Measurements from ENCODE around the gene TET1. TPM values are rescaled to one million over a fixed set of nuclear protein-coding genes. Genes with fewer than 3 reads are reported as not detected.
"Not testable (repeated sequence)": the region's sequence is repeated elsewhere in the genome, so short reads cannot be mapped to it uniquely, and the experiment has no call there.

The TET1 gene
- total RNA-seq, 1 donor from 2014 or later, result 67.3 TPM

- not testable (repeated sequence) for H3K79me2 ChIP-seq (ENCODE audit: low read depth); H3K9me3 Mint-ChIP-seq; H2AFZ ChIP-seq (replicated peaks); H3K4me3 Mint-ChIP-seq; H3K27me3 ChIP-seq; H3K36me3 Mint-ChIP-seq; H3K27me3 Mint-ChIP-seq (ENCODE audit: insufficient read depth, low read depth); H3K36me3 ChIP-seq; H3K27ac Mint-ChIP-seq; H3K27ac ChIP-seq; H3K4me1 ChIP-seq; H3K4me3 ChIP-seq; DNase-seq (ENCODE audit: low spot score); H3K9me3 ChIP-seq (ENCODE audit: low read depth); H3K4me1 Mint-ChIP-seq; H3K9ac ChIP-seq; H4K20me1 ChIP-seq (ENCODE audit: low read depth)
- peak overlapping the region; percentile 88 for H3K4me2 ChIP-seq
- peaks cover 20% of the 10 kb centered on the region for H3F3A ChIP-seq (ENCODE audit: low read depth)
Measured at GRCh38 chr10:68525490-68526038, 34.6 kb upstream of the TET1 start.

GRCh38 chr10:68526634-68527307 lies 33.4 kb upstream of the TET1 start:
- Histone ChIP-seq H3K27me3 (no peaks in the 10 kb centered on the region), H3K9me3 (ENCODE audit: low read depth) (no peaks in the 10 kb centered on the region), H3K4me2 (peak overlapping the region; percentile 88), H3K9ac (peak overlapping the region; percentile 63), H3K4me3 (peak overlapping the region; percentile 99), H2AFZ (replicated peaks) (peak overlapping the region; percentile 94), H3K27ac (peak overlapping the region; percentile 55), H4K20me1 (ENCODE audit: low read depth) (no peaks in the 10 kb centered on the region), H3F3A (ENCODE audit: low read depth) (peaks cover 20% of the 10 kb centered on the region), H3K79me2 (ENCODE audit: low read depth) (peaks cover 6% of the 10 kb centered on the region), H3K36me3 (no peaks in the 10 kb centered on the region), H3K4me1 (peaks cover 4% of the 10 kb centered on the region)
- Mint-ChIP-seq H3K4me3 (peak overlapping the region; percentile 95), H3K36me3 (no peaks in the 10 kb centered on the region), H3K9me3 (no peaks in the 10 kb centered on the region), H3K27me3 (ENCODE audit: insufficient read depth, low read depth) (no peaks in the 10 kb centered on the region), H3K4me1 (peaks cover 6% of the 10 kb centered on the region), H3K27ac (peak overlapping the region; percentile 21)
- DNase-seq (ENCODE audit: low spot score), result no peak
- TF ChIP-seq EZH2 (IDR thresholded peaks at IDR 0.05) (no peak), EZH2phosphoT487 (IDR thresholded peaks at IDR 0.05) (no peak), CTCF (IDR thresholded peaks at IDR 0.05) (no peak)

- no peaks in the 10 kb centered on the region for H3K9me3 ChIP-seq (ENCODE audit: low read depth)
- H4K20me1 ChIP-seq (ENCODE audit: low read depth), result no peaks in the 10 kb centered on the region
- no peak overlapping the region for H3K4me3 Mint-ChIP-seq
- no peak for TF ChIP-seq EZH2phosphoT487 (IDR thresholded peaks at IDR 0.05)
- no peak for TF ChIP-seq EZH2 (IDR thresholded peaks at IDR 0.05)
- no peak for TF ChIP-seq CTCF (IDR thresholded peaks at IDR 0.05)
- H3K9ac ChIP-seq, result no peak overlapping the region
- H3K27ac Mint-ChIP-seq, result no peak overlapping the region
- no peak for DNase-seq (ENCODE audit: low spot score)
- no peaks in the 10 kb centered on the region for H3K9me3 Mint-ChIP-seq
- no peaks in the 10 kb centered on the region for H3K79me2 ChIP-seq (ENCODE audit: low read depth)
- no peak overlapping the region for H3K27ac ChIP-seq
- no peak overlapping the region for H2AFZ ChIP-seq (replicated peaks)
- H3K27me3 ChIP-seq, result no peaks in the 10 kb centered on the region
- H3K4me3 ChIP-seq, result no peak overlapping the region
- H3K36me3 ChIP-seq, result no peaks in the 10 kb centered on the region
- no peaks in the 10 kb centered on the region for H3K4me1 ChIP-seq
- no peaks in the 10 kb centered on the region for H3K4me1 Mint-ChIP-seq
- H3F3A ChIP-seq (ENCODE audit: low read depth), result no peaks in the 10 kb centered on the region
- no peaks in the 10 kb centered on the region for H3K36me3 Mint-ChIP-seq
- H3K4me2 ChIP-seq, result no peak overlapping the region
- H3K27me3 Mint-ChIP-seq (ENCODE audit: insufficient read depth, low read depth), result peaks cover 9% of the 10 kb centered on the region
Measured at GRCh38 chr10:68536973-68537372, 23.2 kb upstream of the TET1 start.

GRCh38 chr10:68537796-68538195 lies 22.3 kb upstream of the TET1 start:
- no peak overlapping the region for H2AFZ ChIP-seq (replicated peaks)
- no peak overlapping the region for H3K4me3 Mint-ChIP-seq
- H3K27ac Mint-ChIP-seq, result no peak overlapping the region

More at GRCh38 chr10:68537796-68538195, 22.3 kb upstream of the TET1 start:
- Histone ChIP-seq H3K4me1 (no peaks in the 10 kb centered on the region), H3F3A (ENCODE audit: low read depth) (no peaks in the 10 kb centered on the region), H3K27ac (no peak overlapping the region), H3K9me3 (ENCODE audit: low read depth) (no peaks in the 10 kb centered on the region), H3K4me2 (no peak overlapping the region), H3K9ac (no peak overlapping the region), H4K20me1 (ENCODE audit: low read depth) (no peaks in the 10 kb centered on the region), H3K27me3 (no peaks in the 10 kb centered on the region), H3K36me3 (no peaks in the 10 kb centered on the region), H3K4me3 (no peak overlapping the region), H3K79me2 (ENCODE audit: low read depth) (no peaks in the 10 kb centered on the region)
- no peak for TF ChIP-seq CTCF (IDR thresholded peaks at IDR 0.05)
- no peak for TF ChIP-seq EZH2phosphoT487 (IDR thresholded peaks at IDR 0.05)
- no peak for TF ChIP-seq EZH2 (IDR thresholded peaks at IDR 0.05)
- H3K27me3 Mint-ChIP-seq (ENCODE audit: insufficient read depth, low read depth), result peaks cover 9% of the 10 kb centered on the region
- no peaks in the 10 kb centered on the region for H3K4me1 Mint-ChIP-seq
- no peaks in the 10 kb centered on the region for H3K9me3 Mint-ChIP-seq
- no peak for DNase-seq (ENCODE audit: low spot score)
- H3K36me3 Mint-ChIP-seq, result no peaks in the 10 kb centered on the region
